Osteoblast (primary cell): Measurements from ENCODE around the gene PRRG1. TPM values are rescaled to one million over a fixed set of nuclear protein-coding genes. Genes with fewer than 3 reads are reported as not detected.
"Not testable (repeated sequence)": the region's sequence is repeated elsewhere in the genome, so short reads cannot be mapped to it uniquely, and the experiment has no call there.

Experiments
- DNase-seq: peaks from one replicate; pipeline ENCODE4 v3.0.0; 2011; ENCODE audit warnings: low spot score, mixed read lengths; ENCODE audit not compliant: insufficient read length; ENCODE audit errors: missing footprints
- H2AFZ ChIP-seq: 2 replicates; pipeline ENCODE4 v1.6.0; 2011; ENCODE audit warnings: mild to moderate bottlenecking, low read length
- H3K27ac ChIP-seq: 2 replicates; pipeline ENCODE4 v1.5.1; 2011; ENCODE audit warnings: mild to moderate bottlenecking, low read depth, low read length, moderate library complexity
- H3K27me3 ChIP-seq: 2 replicates; pipeline ENCODE4 v1.6.0; 2012; ENCODE audit warnings: mild to moderate bottlenecking, control low read depth, inconsistent platforms, low read length, moderate library complexity; ENCODE audit not compliant: insufficient read depth
- H3K36me3 ChIP-seq: 2 replicates; pipeline ENCODE4 v1.5.1; 2011; ENCODE audit warnings: mild to moderate bottlenecking, low read length, control low read depth, moderate library complexity; ENCODE audit not compliant: insufficient read depth
- H3K4me1 ChIP-seq: 2 replicates; pipeline ENCODE4 v1.5.1; 2011; ENCODE audit warnings: mild to moderate bottlenecking, low read length, control low read depth, moderate library complexity; ENCODE audit not compliant: insufficient read depth
- H3K4me2 ChIP-seq: 2 replicates; pipeline ENCODE4 v1.6.0; 2011; ENCODE audit warnings: mild to moderate bottlenecking, low read length; ENCODE audit not compliant: insufficient read depth
- H3K4me3 ChIP-seq: fragments of 200-600 bp; sonication (generic); 3 replicates; pipeline ENCODE4 v1.5.1; 2012; ENCODE audit warnings: mild to moderate bottlenecking, low read length, inconsistent platforms; ENCODE audit not compliant: insufficient read depth
- H3K79me2 ChIP-seq: 2 replicates; pipeline ENCODE4 v1.6.0; 2012; ENCODE audit warnings: mild to moderate bottlenecking, low read length, control low read depth, inconsistent platforms; ENCODE audit not compliant: insufficient read depth
- H3K9me3 ChIP-seq: 2 replicates; pipeline ENCODE4 v1.5.1; 2011; ENCODE audit warnings: low read depth, low read length, control low read depth
- H4K20me1 ChIP-seq: 2 replicates; pipeline ENCODE4 v1.6.0; 2012; ENCODE audit warnings: mild to moderate bottlenecking, low read length, control low read depth; ENCODE audit not compliant: insufficient read depth
- CTCF ChIP-seq: IDR thresholded peaks from 2 replicates; pipeline ENCODE4 v1.5.1; 2011; ENCODE audit warnings: mild to moderate bottlenecking, low read depth, low read length, moderate library complexity; ENCODE audit errors: extremely low read depth
- total RNA-seq: library from RNA; depleted of rRNA; stranded (reverse); fragments of >200 nt; gene quantifications from 2 replicates; pipeline ENCODE4 v1.2.3, GENCODE V29; 2012

Gene PRRG1
- total RNA-seq, 1 donor: 16.3 TPM

- Histone ChIP-seq H3K27ac (no peak overlapping the region), H3K4me3 (no peak overlapping the region)
- no peak for TF ChIP-seq CTCF
Measured at GRCh38 chrX:37476571-37477170, 127.5 kb downstream of the PRRG1 start.

GRCh38 chrX:37484335-37484734, 135.2 kb downstream of the PRRG1 start:
- not testable (repeated sequence) for H2AFZ ChIP-seq, H4K20me1 ChIP-seq, DNase-seq

More at GRCh38 chrX:37476571-37477170, 127.5 kb downstream of the PRRG1 start:
- Histone ChIP-seq H4K20me1 (no peaks in the 10 kb centered on the region), H3K4me2 (no peak overlapping the region), H3K9me3 (no peaks in the 10 kb centered on the region), H3K4me1 (no peaks in the 10 kb centered on the region), H3K36me3 (no peaks in the 10 kb centered on the region), H2AFZ (no peak overlapping the region), H3K27me3 (no peaks in the 10 kb centered on the region), H3K79me2 (no peaks in the 10 kb centered on the region)
- no peak for DNase-seq

GRCh38 chrX:37485429-37485828, 136.3 kb downstream of the PRRG1 start:
- no peaks in the 10 kb centered on the region for H4K20me1 ChIP-seq
- H3K27me3 ChIP-seq: no peaks in the 10 kb centered on the region
- no peak for TF ChIP-seq CTCF

More at GRCh38 chrX:37484335-37484734, 135.2 kb downstream of the PRRG1 start:
- not testable (repeated sequence) for H3K36me3 ChIP-seq, H3K27me3 ChIP-seq, H3K79me2 ChIP-seq, H3K27ac ChIP-seq, H3K4me1 ChIP-seq, H3K4me3 ChIP-seq, H3K9me3 ChIP-seq, H3K4me2 ChIP-seq

DNA sequence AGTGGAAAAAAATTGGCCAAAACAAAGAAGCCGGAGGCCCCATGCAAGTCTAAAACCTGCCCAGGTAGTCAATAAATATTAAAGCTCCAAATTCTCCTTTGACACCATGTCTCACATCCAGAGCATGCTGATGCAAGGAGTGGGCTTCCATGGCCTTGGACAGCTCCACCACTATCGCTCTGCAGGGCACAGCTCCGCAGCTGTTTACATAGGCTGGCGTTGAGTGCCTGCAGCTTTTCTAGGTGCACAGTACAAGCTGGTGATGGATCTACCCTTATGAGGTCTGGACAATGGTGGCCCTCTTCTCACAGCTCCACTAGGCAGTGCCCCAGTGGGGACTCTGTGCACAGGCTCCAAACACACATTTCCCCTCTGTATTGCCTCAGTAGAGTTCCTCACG, 138.1 kb downstream of the PRRG1 start:
- no peaks in the 10 kb centered on the region for H3K4me1 ChIP-seq
- H3K4me2 ChIP-seq: no peak overlapping the region
- no peaks in the 10 kb centered on the region for H3K27me3 ChIP-seq
- H3K36me3 ChIP-seq: no peaks in the 10 kb centered on the region
- no peak overlapping the region for H3K4me3 ChIP-seq
- H2AFZ ChIP-seq: no peak overlapping the region
- no peak overlapping the region for H3K27ac ChIP-seq
- TF ChIP-seq CTCF: no peak
- no peaks in the 10 kb centered on the region for H3K79me2 ChIP-seq
- H4K20me1 ChIP-seq: no peaks in the 10 kb centered on the region
- H3K9me3 ChIP-seq: no peaks in the 10 kb centered on the region
- DNase-seq: no peak

More at GRCh38 chrX:37485429-37485828, 136.3 kb downstream of the PRRG1 start:
- Histone ChIP-seq H3K4me3 (no peak overlapping the region), H3K4me2 (no peak overlapping the region), H3K79me2 (no peaks in the 10 kb centered on the region), H2AFZ (no peak overlapping the region), H3K9me3 (no peaks in the 10 kb centered on the region), H3K4me1 (no peaks in the 10 kb centered on the region), H3K36me3 (no peaks in the 10 kb centered on the region), H3K27ac (no peak overlapping the region)
- DNase-seq: no peak
